Astrocyte of the spinal cord (primary cell): ENCODE data around the gene TRAPPC3.
A peak's percentile ranks its signal among the peaks of the same experiment; 100 is the strongest.

Experiments used
- DNase-seq: peaks from one replicate; pipeline ENCODE4 v3.0.0; 2011; ENCODE audit warnings: low read depth, low spot score
- H3K4me3 ChIP-seq: 2 replicates; pipeline ENCODE4 v1.5.1; 2011; ENCODE audit warnings: low read depth, mild to moderate bottlenecking, low read length, moderate library complexity
- in situ Hi-C: cut with HindIII; loops from 2 replicates; pipeline ENCODE4 v1.10.0; 2017; ENCODE audit warnings: low sequenced_read_pairs
- TF ChIP-seq, protein P1 (sequence below): IDR thresholded peaks from 2 replicates; pipeline ENCODE4 v1.5.1; 2012; ENCODE audit warnings: low read depth, mild to moderate bottlenecking, low read length, inconsistent platforms

TRAPPC3 gene

DNA sequence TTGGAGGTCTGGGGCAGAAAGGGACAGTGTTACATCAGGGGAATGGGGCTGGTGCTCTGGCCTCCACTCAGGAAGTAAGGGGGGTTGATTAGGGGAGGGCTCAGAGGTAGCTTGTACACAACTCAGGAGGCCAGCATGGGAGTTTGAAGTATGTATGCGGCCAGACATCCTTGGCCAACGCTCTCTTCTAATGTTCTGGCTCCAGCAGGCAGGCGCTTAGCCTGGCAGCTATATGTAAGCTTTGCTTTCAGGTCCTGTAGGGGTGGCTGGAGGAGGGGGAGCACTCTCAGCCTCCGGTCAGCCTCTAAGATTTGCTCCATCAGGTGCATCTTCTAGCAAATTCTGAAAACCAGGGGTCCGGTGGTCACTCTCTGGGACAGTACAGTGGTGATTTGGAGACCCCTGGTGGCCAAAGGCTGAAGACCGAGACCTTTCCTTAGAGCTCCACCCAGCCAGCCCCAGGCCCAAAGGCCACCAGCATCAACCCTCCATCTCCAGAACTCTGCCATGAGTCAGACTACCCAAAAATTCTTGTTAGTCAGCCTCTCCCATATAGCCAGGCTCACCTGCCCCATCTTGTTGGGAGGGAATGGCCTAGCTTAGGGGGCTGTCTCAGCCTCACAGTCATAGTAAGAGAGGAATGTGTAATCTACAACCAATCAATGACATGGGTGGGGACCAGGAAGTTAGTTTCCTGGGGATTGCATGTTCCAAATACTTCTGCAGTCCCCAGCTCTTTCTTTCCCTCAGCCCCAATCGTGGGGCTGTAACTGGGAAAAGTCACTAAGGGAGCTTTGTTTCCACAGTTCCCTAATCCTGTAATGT lies 14.6 kb downstream of the TRAPPC3 start:
- TF ChIP-seq, protein P1, sequence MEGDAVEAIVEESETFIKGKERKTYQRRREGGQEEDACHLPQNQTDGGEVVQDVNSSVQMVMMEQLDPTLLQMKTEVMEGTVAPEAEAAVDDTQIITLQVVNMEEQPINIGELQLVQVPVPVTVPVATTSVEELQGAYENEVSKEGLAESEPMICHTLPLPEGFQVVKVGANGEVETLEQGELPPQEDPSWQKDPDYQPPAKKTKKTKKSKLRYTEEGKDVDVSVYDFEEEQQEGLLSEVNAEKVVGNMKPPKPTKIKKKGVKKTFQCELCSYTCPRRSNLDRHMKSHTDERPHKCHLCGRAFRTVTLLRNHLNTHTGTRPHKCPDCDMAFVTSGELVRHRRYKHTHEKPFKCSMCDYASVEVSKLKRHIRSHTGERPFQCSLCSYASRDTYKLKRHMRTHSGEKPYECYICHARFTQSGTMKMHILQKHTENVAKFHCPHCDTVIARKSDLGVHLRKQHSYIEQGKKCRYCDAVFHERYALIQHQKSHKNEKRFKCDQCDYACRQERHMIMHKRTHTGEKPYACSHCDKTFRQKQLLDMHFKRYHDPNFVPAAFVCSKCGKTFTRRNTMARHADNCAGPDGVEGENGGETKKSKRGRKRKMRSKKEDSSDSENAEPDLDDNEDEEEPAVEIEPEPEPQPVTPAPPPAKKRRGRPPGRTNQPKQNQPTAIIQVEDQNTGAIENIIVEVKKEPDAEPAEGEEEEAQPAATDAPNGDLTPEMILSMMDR, result peak; percentile 81
- DNase-seq, result peak; percentile 57
- no peak overlapping the region for H3K4me3 ChIP-seq
- in situ Hi-C loops, result loop anchor here (25.0 kb wide), 2 partner anchors 153 to 278 kb away; no protein-coding TSS in a partner anchor

DNA sequence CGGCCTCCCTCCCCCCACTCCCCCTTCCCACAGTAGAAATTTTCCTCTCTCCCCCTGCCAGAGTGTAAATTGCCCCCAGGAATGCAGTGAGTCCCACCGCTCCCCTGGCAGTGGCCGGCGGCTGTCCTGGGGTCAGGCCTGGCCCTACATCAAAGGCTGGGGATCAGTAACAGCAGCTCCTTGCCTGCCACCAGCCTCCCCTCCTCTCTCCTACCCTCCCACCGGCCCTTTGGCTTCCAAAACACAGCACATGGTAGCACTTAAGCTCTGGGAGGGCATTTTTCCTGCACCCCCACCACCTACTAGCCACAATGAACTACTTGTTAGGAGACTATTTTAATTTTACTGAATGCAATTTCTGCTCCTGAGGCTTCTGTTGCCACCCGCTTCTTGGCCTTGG lies 15.3 kb downstream of the TRAPPC3 start:
- in situ Hi-C loops, result loop anchor here (25.0 kb wide), 2 partner anchors 153 to 278 kb away; no protein-coding TSS in a partner anchor
- TF ChIP-seq, protein P1, result no peak
- no peak for DNase-seq
- H3K4me3 ChIP-seq, result no peak overlapping the region

DNA sequence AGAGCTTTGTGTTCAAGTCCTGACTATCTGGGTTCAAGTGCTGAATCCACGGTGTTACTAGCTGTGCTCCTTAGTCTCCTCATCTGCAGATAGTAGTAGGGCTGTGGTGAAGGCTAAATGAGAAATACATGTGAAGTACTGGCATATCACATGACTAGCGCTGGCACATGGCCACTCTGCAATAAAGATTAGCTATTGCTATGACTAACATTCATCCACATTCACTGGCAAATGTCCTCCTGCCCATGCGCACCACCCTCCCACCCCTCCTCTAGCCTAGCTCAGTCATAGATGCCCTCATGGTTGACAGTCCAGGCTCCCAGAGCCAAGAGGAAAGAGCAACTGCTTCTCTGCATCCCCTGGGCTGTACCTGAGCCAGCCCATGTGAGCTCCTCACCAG lies 15.8 kb downstream of the TRAPPC3 start:
- DNase-seq, result peak; percentile 91
- in situ Hi-C loops, result loop anchor here (25.0 kb wide), 2 partner anchors 154 to 279 kb away; no protein-coding TSS in a partner anchor
- TF ChIP-seq, protein P1, result no peak
- no peak overlapping the region for H3K4me3 ChIP-seq

- H3K4me3 ChIP-seq, result no peak overlapping the region
- DNase-seq, result no peak
- TF ChIP-seq, protein P1, result no peak
- in situ Hi-C loops, result loop anchor here (25.0 kb wide), 2 partner anchors 155 to 280 kb away; no protein-coding TSS in a partner anchor
Measured at GRCh38 chr1:36132029-36132428, 17.3 kb downstream of the TRAPPC3 start.

- in situ Hi-C loops, result loop anchor here (25.0 kb wide), 2 partner anchors 158 to 283 kb away; no protein-coding TSS in a partner anchor
- TF ChIP-seq, protein P1, result no peak
- no peak overlapping the region for H3K4me3 ChIP-seq
- DNase-seq, result no peak
Measured at GRCh38 chr1:36128905-36129206, 20.4 kb downstream of the TRAPPC3 start.

DNA sequence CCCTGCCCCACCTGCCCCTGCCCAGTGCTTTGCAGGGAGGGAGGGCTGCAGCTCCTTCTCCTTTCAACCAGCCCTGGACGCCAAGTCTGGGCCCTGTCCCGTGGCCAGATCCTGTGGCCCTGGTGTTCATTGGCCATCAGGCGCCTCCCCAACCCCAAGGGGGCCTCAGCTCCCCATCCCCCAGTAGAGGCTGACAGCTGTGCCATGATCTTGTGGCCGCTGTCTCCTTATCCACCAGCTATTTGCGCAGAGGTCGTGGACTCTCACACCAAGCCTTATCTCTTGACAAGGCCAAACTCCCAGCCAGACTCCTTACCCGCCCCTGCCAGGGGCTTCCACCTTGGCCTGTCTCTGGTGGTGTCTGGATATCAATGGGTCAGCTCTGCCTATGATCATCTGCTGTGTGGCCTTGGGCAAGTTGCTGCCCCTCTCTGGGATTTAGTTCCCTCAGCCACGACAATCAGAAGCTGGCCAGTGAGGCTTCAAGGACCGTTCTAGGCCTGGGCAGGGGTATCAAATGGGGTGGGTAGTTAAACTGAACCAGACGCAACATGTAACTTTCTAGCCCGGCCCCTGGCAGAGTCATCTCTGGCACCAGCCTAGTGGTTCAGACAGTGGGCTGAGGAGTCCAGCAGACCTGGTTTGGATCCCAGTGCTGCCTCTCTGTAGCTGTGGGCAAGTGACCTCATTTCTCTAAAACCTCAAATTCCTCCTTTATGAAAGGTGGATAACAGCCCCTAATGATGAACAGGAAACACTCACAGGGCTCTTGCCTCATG lies 21.0 kb downstream of the TRAPPC3 start:
- TF ChIP-seq, protein P1, result no peak
- in situ Hi-C loops, result loop anchor here (25.0 kb wide), 2 partner anchors 159 to 284 kb away; no protein-coding TSS in a partner anchor
- peak; percentile 71 for DNase-seq
- no peak overlapping the region for H3K4me3 ChIP-seq
